Measurements from ENCODE around the gene HMX3. TPM values are rescaled to one million over a fixed set of nuclear protein-coding genes. Genes with fewer than 3 reads are reported as not detected.

The HMX3 gene
- total and polyA plus RNA-seq, 2 of the 13 experiments (the other 11 are each of a cell fraction or from before 2014, with no cell fraction given) = not detected

- TF ChIP-seq ZNF407 (CRISPR knock-in tag; IDR thresholded peaks at IDR 0.05; ENCODE audit: not compliant biosample characterization) (no peak), TRIM22 (IDR thresholded peaks at IDR 0.05) (no peak), NKX3-1 (CRISPR knock-in tag; IDR thresholded peaks at IDR 0.05) (no peak), ZNF564 (CRISPR knock-in tag; IDR thresholded peaks at IDR 0.05) (peak; percentile 69), AHR (CRISPR knock-in tag; IDR thresholded peaks at IDR 0.05) (0 out of 2 replicates have a peak, but pooled peaks have one; percentile 7), LRRFIP1 (CRISPR knock-in tag; conservative IDR thresholded peaks at IDR 0.05) (no peak), BATF2 (CRISPR knock-in tag; IDR thresholded peaks at IDR 0.05) (no peak), MXD4 (CRISPR knock-in tag; IDR thresholded peaks at IDR 0.05) (no peak; the same call in 1 of the 2 replicates), YEATS4 (CRISPR knock-in tag; IDR thresholded peaks at IDR 0.05; ENCODE audit: borderline replicate concordance) (peak; percentile 65; the same call in 1 of the 2 replicates), XRCC5 (optimal IDR thresholded peaks at IDR 0.05; ENCODE audit: low read length) (peak; percentile 69), NFRKB (IDR thresholded peaks at IDR 0.05) (no peak), CHD2 (IDR thresholded peaks at IDR 0.05; ENCODE audit: low read depth, low read length) (peak; percentile 50; the same call in 1 of the 2 replicates), NBN (conservative IDR thresholded peaks at IDR 0.05) (no peak), KLF11 (CRISPR knock-in tag; IDR thresholded peaks at IDR 0.05) (peak; percentile 48; the same call in 1 of the 2 replicates), ZZZ3 (CRISPR knock-in tag; IDR thresholded peaks at IDR 0.05; ENCODE audit: borderline replicate concordance) (peak; percentile 32; the same call in 1 of the 2 replicates)
Measured at GRCh38 chr10:123154092-123154710, 18.4 kb downstream of the HMX3 start, which contains the start of gene BUB3 (continued).
